Activated T-cell treated with anti-CD3 and anti-CD28 coated beads, Interleukin-2, amount 50 U/mL, for 48 hours (primary cell): ENCODE data around the gene TFEB.

Experiments
- DNase-seq, 2 experiments: peaks; one replicate each; pipeline ENCODE4 v3.0.0-alpha.2; 2020

TFEB gene

GRCh38 chr6:41736800-41737555 lies 1.6 kb upstream of the TFEB start:
- DNase-seq = no peak

- DNase-seq = no peak
Measured at GRCh38 chr6:41736186-41736733, 852 bp upstream of the TFEB start.

GRCh38 chr6:41734666-41735426 lies 562 bp downstream of the TFEB start:
- peak; percentile 74 to 80 for DNase-seq

GRCh38 chr6:41733707-41734665 lies 1.4 kb downstream of the TFEB start:
- DNase-seq = peak; percentile 61 to 74

- DNase-seq = no peak
Measured at GRCh38 chr6:41733360-41733706, 2.1 kb downstream of the TFEB start.

- DNase-seq = peak; percentile 56 to 63
Measured at GRCh38 chr6:41732591-41733359, 2.6 kb downstream of the TFEB start.

- no peak for DNase-seq
Measured at GRCh38 chr6:41732149-41732548, 3.3 kb downstream of the TFEB start.

GRCh38 chr6:41731561-41732086 lies 3.8 kb downstream of the TFEB start:
- DNase-seq = no peak

- DNase-seq = no peak
Measured at GRCh38 chr6:41730531-41731436, 4.6 kb downstream of the TFEB start.

- DNase-seq = no peak
Measured at GRCh38 chr6:41729624-41730023, 5.8 kb downstream of the TFEB start.

GRCh38 chr6:41728954-41729353 lies 6.5 kb downstream of the TFEB start:
- no peak for DNase-seq

- DNase-seq = no peak
Measured at GRCh38 chr6:41728073-41728936, 7.1 kb downstream of the TFEB start.

- DNase-seq = no peak
Measured at GRCh38 chr6:41727705-41728072, 7.7 kb downstream of the TFEB start.

GRCh38 chr6:41726876-41727275 lies 8.5 kb downstream of the TFEB start:
- DNase-seq = no peak

- no peak for DNase-seq
Measured at GRCh38 chr6:41724586-41725501, 10.6 kb downstream of the TFEB start.

GRCh38 chr6:41724228-41724580 lies 11.2 kb downstream of the TFEB start:
- DNase-seq = no peak

- no peak for DNase-seq
Measured at GRCh38 chr6:41723530-41724227, 11.7 kb downstream of the TFEB start.

GRCh38 chr6:41722969-41723529 lies 12.4 kb downstream of the TFEB start:
- DNase-seq = no peak
